Hypothalamus (tissue), 51 donors: ENCODE measurements around the gene BRI3.

Experiments
- DNase-seq, 51 donors: peaks; one replicate each; lab custom pipeline; 2025; lab: John Stamatoyannopoulos, UW

Gene BRI3

DNA sequence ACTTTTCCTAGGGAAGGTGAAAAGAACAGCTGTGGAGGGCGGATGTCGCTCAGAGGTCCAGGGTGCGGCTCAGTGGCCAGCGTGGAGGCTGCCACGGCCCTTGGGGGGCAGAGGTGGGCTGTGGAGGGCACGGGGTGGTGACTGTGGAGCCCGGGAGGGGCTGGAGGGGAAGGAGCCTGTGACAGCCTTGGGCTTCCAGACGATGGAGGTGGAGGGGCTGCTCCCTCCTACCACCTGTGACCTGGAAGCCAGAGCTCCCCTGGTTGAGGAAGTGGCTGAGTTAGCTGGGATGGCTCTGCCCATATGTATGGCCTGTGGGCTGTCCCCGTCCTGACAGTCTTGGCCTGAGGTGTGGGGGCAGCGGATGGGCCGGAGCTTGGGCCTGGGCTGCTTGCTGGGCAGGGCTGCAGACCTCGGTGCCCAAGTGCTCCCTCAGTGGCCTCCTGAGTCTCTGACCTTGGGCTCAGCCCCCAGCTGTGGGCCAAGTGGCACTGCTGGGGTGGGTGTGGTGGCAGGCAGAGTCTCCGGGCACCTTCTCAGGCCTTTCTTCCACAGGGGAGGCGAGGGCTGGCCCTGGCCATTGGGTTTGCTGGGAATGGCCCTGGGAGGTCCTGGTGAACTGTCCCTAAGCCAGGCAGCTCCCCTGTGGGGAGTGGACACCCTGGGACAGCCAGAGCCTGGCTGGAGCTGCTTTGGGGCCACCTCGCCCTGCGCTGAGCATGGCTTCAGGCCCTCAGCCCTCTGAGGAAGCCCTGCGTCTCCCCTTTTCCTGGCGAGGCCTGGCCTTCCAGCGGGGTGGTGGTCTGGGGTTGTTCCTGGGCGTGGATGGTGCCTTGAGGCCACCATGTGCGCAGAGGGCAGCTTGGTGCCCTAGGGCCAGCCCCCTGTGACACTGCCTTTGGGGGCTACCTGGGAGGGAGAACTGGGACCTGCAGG, 3.9 kb downstream of the BRI3 start:
- DNase-seq = no peak

DNA sequence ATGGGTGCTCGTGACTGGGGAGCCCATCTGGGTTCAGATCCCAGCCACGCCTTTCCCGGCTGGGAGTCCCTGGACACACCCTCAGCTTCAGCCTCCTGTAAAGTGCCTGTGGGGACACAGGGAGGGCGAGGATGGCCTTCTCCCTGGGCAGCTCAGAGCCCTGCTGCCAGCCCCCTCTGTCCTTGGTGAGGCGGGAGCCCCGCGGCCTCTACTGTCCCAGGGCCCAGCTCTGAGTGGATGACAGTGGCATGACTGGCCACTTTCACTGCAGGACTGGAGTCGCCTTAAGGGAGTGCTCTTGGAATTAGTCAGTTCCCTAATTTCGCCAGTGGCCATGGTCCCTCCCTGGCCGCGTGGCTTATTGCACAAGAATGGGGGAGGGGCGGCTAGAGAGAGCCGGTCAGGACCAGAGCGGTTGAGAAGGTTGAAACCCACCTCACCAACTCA, 4.6 kb downstream of the BRI3 start:
- DNase-seq = peak in 16 of 51 donors; percentile 2 to 54 (median 26)

DNA sequence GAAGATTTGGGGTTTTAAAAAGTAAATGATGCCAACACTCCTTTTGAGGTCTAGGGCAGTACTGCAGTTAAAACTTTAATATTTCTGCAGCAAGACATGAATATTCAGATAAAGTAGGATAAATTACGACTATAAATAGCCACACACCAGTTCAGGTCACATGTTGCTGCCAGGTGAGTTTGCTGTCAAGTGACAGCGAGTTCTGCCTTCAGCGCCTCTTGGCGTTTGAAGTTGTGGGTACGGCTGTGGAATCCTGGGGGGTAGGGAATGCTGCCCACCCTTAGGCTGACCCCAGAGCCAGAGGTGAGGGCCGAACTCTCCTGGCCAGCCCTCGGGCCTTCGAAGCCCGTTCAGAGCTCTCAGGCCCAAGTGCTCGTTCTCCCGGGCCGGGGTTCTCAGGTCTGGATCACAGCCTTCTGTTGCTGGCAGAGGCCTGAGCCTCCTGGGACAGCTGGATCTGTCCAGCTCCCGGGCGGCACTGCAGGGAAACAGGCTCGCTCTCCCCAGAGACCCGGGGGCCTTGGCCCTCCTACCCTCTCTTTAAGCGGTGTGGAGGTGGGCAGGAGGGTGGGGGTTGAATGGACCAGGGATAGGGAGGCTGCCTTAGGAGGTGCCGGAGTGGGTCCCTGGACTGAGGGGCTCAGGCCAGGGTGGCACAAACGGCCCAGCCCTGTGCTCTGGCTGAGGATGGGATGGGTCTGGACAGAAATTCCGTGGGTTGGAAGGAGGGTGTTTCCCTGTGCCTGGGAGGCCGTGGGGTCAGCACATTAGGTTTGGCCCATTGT, 5.4 kb downstream of the BRI3 start:
- peak in 2 of 51 donors; percentile 9 to 43 for DNase-seq

DNA sequence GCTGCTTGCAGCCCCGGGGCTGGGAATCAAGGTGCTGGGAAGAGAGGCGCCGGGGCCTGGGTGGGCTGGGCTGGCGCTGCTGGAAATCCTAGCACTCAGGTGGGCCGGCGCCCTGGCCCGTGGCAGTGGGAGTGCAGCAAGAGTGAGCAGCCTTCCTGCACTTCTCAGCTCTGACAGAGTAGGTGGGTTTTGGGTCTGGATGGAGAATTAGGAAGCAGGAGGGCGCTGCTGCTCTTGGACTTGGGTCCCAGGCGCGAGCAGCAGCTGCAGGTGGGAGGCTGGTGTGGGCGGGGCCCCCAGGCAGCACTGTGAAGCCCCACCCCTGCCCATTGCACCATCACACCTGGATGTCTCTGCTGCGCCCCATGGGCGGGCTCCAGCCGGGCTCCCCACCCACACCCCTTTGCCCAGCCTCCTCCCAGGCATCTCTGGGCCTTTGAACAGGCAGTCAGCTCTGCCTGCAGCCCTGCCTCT, 6.0 kb downstream of the BRI3 start:
- DNase-seq = no peak

DNA sequence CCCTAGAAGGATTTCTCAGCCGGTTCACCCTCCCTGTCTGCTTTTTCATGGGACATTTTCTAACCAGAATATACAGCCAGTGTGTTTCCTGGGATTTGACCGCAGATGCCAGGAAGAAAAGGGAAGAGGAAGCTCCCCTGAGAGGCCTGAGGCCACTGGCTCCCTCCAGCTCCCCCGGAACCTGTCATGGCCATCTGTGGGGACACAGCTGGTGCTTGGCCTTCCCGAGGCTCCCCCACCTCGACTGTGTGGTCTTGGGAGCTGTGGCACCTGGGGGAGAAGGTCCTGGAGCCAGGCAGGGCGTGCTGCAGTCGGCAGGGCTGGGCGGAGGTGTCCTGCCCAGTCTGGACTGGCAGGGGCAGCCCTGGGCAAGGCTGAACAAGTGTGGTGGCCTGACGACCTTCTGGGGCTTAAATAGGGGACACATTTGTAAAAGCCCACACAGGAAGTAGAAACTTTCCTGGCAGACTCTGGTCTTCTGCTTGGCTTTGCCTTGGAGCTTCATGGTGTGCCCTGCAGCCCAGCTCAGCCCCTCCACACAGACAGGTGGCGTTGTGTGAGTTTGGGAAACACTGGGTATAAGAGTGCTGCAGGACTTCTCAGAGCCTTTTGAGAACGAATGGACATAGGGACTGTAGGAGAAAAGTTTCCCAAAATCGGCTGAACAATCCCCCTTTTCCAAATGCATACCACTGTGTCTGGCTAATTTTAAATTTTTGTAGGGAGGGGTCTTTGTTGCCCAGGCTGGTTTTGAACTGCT, 6.8 kb downstream of the BRI3 start:
- no peak for DNase-seq

DNA sequence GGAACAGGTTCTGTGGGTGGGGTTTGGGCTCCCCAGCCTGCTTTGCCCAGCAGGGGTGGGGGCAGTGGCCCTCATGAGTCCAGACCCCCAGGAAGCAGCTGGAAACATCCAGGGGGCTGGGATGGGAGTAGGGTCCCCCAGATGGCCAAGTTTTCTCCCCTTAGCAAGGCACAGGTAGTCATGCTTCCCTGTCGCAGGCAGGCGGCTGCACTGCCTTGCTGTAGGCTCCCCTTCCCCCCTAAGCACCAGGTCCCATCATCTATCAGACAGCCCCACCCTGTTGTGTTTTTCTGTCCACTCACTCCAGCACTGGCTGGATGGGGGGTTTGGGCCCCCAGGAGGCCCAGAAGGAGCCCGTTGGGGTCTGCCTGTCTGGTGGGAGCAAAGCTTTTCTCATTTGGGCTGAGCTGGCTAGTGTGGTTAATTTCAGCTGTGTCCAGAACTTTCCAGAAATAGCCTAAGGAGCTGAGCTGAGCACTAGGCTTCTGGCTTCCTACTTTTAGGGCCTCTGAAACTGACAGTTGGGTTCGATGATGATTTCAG, 7.9 kb downstream of the BRI3 start:
- no peak for DNase-seq

DNA sequence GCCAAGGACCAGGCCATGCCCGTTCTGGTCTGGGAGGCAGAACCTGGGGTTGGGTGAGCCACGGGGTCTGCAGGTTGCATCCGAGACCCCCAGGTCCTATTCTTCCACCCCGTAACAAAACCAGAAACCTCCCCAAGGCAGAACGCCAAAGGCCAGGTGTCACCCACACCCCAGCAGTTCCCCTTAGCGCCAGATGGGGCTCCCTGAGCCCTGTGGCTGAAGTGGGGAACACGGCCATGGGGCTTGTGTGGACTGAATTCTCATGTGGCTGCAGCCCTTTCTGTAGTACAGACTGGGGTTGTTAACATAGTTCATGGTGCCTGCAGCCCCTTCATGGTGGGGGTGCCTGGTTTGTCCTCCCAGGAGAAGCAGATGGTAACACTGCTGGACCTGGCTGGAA, 10.2 kb downstream of the BRI3 start:
- DNase-seq = no peak

DNA sequence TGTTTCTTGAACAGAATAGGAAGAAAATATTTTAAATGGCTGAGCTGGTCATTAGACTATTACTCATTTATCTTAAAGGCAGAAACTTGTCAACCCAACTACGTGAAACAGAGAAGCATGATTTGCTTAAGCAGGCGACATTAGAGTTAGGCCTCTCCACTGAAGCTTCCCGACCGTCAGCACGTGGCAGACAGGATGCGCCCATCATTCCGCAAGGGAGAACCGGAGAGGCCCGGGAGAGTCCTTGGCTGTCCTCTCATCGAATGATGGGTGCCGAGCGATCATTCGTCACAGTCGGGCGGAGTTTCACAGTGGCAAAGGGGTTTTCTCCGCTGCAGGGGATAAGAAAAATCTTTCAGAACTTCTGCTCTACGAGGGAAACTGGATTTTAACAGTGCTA, 11.8 kb downstream of the BRI3 start:
- DNase-seq = no peak

DNA sequence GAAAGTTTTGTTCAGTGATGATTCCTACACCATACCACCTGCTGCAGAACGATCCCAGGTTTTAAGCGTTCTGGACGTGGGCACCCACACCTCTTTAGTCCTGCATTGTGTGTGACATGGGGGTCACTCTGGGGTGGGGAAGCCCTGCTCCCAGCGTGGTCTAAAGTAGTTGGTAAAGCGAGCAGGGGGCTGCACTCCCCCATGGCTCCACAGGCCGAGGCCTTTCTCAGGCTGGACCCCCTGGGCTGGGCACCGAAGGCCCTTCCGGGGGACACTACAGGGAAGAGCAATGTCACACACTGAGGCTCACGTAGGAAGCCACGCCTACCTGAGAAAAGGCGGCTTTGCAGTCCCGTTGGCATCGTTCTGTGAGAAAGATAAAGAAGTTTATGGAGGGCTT, 12.3 kb downstream of the BRI3 start:
- DNase-seq = no peak

DNA sequence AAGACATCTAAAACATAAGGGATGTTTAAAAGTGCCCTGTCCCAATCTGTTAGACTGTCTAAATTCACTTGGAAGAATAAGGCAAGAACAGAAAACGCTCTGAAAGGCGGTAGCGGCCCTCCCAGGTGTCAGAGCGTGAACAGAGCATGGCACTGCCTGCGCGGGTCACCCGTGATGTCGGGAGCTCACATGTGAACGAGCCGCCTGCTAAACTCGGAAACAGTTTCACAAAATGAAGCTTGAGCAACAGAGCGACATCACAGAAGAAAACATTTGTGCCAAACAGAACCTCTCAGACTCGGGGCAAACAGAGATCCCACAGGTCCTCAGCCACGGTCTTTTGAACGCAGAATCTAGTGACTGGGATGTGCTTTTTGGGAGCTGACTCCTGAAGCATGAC, 12.8 kb downstream of the BRI3 start:
- no peak for DNase-seq

DNA sequence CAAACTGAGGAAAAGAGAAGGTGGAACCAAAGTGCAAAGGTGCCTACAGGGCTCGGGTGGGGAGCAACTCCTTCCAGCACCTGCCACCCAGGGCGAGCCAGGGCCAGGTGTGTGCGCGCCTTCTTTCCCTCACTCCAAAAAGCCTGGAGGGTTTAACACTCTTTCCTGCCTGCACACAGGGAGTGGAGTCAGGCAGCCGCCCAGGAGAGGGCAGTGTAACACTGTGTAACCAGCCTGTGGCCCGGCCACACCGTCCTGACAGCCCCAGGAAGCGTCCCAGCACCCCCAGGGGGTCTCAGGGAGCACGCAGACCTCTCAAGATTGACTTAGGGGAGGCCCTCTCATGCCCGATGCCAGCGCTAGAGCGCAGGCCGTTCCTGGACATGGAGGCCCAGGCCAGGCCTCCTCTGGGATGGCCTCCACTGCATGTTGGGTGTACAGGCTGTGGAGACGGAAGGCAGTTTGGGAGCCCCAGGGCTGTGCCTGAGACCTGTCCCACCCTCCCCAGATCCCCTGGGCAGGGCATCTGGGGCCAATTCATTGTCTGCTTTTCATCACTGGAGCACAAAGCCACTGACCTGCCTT, 13.4 kb downstream of the BRI3 start:
- DNase-seq = peak in 14 of 51 donors; percentile 6 to 63 (median 22)

DNA sequence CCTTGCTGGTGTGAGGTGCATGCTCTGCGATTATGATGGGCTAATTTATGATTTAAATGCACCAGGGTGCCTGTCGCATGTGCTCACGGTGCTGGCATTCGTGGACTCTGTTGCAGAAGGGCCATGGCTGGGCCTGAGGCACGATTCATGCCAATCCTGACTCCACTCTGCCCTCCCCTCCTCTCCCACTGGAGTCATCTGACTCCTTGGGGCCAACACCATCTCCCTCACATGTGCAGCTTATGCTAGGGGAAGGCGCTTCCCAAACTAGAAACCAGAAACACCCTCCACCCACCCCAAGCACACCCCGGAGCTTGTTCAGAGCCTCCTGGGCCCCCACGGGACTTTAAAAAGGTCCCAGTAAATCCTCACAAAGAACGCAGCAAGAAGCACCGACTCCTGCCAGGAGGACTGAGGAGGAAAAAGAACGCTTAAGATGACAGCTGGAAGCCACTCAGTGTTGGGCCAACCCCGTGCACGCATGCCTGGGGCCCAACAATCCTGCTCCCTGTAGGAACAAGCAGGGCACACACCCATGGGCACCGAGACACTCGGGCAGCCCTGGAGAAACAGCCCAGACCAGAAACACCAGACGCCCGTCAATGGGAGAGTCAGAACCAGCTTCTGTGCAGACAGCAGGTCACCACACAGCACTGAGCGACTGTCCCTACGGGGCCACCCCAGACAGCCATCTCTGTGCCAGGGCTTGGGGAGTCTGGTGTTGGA, 14.1 kb downstream of the BRI3 start:
- no peak for DNase-seq

DNA sequence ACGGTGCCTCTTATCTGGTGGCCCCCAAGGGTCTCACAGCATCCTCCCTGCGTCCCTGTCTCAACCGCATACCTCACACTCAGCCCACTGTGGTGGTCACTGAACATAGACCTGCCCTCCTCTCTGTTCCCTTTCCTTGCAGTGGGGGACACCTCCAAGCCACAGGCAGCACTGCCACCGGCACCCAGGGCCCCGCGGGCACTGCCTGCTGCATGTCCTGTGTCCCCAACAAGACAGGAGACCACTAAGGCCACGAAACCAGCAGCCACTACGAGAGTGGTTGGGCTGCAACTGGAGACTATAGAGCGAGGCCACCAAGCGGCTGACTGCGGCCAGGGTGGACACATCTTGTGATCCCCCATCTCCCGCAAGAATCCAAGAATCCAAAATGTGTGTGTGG, 15.3 kb downstream of the BRI3 start:
- no peak for DNase-seq

DNA sequence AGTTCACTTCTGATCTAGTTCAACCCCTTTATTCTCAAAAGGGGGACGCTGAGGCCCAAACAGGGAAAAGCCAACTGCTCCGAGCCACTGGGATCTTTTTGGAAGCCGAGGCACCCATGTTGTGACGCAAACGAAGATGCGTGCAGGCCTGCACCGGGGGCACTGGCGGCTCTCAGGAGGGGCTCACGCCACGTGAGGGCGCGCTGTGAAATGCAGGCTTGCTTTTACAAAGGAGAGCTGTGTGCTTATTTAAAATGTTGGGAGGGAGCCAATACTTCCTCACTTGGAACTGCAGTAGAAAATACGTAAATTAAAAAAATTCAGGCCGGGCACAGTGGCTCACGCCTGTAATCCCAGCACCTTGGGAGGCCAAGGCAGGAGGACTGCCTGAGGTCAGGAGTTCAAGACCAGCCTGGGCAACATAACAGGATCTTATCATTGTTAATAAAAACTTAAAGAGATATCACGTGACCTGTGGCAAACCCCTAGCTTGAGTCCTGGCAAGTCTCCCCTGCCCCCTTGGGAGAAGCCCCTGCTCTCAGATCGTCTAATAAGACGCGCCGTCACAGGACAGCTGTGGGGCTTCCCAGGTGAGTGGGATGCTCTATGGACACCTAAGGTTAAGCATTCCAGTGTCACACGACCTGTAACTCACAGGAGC, 16.3 kb downstream of the BRI3 start:
- DNase-seq = no peak

DNA sequence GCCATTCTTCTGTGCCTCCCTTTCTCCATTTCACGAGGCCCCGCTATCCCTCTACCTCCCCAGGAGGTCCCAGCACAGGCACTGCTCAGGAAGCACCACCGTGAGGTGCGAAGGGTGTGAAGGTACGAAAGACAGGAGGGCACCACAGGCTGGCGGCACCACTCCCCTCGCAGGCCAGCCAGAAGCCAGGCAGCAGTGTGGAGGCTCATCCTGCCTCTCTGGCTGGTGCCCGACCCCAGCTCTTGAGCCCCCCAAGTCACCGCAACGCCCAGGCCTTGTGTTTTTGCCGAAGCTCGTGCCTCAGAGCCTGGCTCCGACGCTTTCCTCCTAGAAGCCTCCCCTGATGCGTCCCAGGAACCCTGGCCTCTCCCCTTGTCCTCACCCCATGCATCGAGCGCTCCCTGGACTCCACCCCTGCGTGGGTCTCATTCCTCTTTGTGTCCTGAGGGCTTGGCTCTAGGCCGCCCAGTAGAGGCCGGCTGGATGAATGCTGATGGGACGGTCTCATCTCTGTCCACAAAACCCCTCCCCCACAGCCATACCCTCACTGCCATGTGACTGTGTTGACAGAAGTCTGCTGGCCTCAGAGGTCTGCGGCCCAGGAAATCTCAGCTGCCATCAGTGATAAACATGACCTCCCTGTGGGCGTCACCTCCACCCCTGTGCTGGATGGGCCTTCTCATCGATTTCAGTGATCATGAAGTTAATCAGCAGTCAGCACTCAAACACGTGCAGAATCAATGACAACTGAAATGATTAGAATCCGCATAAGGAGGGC, 19.3 kb downstream of the BRI3 start:
- DNase-seq = no peak

DNA sequence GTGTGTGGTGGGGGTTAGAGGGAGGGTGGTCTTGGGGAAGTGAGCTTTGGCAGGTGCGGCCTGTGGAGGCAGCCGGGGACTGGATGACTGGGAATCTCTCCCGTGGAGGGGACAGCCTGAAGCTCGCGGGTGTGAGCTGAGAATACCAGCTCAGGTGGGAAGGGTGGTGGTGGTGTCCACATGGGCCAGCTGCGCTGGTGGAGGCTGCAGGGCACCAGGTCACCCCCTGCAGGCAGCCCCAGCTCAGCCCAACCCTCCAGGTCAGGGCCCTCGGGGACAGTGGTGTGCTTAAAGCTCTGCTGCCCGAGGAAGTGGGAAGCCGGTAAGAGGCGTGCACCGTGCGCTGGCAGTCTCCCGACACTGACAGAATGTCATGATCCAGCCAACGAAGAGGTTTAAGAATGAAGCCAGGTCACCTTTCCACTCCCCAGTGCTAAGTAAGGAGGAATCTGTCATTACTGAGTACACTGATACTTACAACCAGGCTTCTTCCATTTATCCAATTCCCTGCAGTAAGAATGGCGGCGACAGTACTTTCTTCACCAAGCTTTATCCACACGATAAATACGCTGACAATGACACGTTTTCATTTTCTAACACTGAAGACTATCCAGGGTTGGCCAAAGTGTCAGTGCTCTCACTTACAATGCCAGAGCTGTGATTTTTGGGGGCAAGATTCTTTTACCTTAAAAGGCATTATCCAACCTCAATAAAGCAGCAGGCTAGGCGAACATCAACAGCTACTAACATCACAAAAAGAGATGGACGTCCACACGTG, 20.4 kb downstream of the BRI3 start:
- DNase-seq = no peak

DNA sequence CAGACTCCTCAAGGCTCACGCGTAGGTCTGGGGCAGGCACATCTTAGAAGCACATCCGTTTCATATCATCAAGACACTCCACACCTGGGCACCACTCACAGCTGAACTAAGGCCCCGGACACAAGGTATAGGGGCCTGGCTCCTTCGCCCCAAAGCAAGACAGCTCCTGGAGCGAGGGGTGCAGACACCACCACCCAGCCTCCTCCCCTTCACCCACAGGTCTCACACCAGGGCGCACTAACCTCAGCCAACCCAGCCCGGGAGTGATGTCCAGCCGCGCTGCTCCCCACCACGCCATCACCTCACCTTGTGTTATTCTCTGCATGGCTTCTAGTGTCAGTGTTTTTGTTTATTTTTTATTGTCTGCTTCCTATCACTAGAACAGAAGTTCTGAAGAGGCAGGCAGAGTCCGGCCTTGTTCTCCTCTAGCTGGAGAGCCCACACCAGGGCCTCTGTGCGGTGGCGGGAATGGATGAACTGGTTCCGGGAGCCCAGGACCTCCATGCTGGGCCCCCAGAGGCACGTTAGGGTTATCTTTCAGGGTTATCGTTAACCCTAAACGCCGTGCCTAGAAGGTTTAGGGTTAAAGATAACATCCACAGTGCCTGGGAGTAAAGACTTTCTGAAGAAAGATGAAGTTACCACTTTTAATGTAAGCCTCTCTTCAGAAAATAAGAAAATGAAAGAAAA, 21.8 kb downstream of the BRI3 start:
- no peak for DNase-seq
